NCI-H2107 treated with DMSO at 0.1 percent for 48 hours (cell line): Measurements from ENCODE around the gene XAGE1A.
"Not testable (repeated sequence)": the region's sequence is repeated elsewhere in the genome, so short reads cannot be mapped to it uniquely, and the experiment has no call there.

ENCODE experiments used
- DNase-seq: peaks from one replicate; lab custom pipeline; 2025; ENCODE audit not compliant: unreplicated experiment; lab: John Stamatoyannopoulos, UW

The XAGE1A gene, protein sequence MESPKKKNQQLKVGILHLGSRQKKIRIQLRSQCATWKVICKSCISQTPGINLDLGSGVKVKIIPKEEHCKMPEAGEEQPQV

GRCh38 chrX:52495545-52496418 is at the start of gene XAGE1A:
Gene XAGE1A (plus strand): TSS chrX:52495808. CDS start chrX:52497362, 1,554 bp downstream.
- not testable (repeated sequence) for DNase-seq

GRCh38 chrX:52452031-52452430 is 43.6 kb upstream of the XAGE1A start:
- not testable (repeated sequence) for DNase-seq

GRCh38 chrX:52471301-52471700 is 24.3 kb upstream of the XAGE1A start:
- not testable (repeated sequence) for DNase-seq

- DNase-seq = not testable (repeated sequence)
Measured at GRCh38 chrX:52496419-52496772, 788 bp downstream of the XAGE1A start.

DNA sequence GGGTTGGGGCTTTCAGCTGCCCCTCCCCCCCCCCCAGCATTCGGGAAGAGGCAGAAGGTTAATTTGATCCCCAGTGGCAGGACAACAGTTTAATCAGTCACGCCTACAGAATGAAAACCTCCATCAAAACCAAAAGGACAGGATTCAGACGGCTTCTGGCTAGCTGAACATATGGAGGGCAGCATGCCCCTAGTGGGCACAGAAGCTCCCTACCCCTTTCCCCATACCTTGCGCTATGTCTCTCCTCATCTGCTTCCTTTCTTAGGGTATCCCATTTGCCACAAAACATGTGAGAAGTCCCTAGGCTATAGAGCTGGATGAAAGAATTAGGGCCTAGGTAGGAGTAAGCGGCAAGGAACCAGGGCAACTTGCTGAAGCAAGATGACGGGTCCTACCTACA is 5.8 kb downstream of the XAGE1A start:
- DNase-seq = not testable (repeated sequence)

- no peak for DNase-seq
Measured at GRCh38 chrX:52504551-52504950, 8.9 kb downstream of the XAGE1A start.

GRCh38 chrX:52507331-52507730 is 11.7 kb downstream of the XAGE1A start:
- no peak for DNase-seq

DNA sequence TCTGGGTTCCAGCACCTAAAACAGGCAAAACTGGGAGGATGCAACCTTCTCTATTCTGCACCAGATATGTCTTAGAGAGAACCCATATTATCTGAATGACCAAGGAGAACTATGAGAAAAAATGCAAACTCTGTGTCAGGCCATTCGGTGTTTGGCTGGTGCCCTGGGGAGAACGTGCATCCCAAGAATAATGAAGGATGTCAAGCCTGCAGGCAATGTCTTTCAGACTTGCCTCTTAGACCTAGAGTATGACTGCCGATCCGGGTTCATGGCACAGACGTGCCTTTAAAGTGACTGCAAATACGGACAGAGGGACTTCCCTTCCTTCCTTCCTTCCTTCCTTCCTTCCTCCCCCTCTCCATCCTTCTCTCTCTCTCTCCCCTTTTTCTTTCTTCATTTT is 14.3 kb downstream of the XAGE1A start:
- DNase-seq = no peak

GRCh38 chrX:52511126-52511525 is 15.5 kb downstream of the XAGE1A start:
- DNase-seq = not testable (repeated sequence)

GRCh38 chrX:52516110-52516986 is 20.7 kb downstream of the XAGE1A start:
- DNase-seq = not testable (repeated sequence)

DNA sequence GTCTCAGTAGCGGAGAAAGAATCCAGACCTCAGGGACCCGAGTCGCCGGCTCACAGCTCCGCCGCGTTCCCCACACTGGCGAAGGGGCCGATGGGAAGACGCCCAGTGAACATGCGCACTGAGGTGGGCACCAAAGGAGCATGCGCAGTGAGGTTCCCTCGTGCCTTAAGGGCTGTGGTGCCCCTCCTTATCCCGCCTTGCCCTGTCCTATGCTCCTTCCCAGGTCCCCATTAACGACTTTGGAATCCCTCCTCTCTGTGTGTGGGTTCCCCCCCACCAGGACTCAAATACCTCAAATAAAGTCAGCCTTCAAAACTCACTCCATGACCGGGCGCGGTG is 21.3 kb downstream of the XAGE1A start, which contains the start of gene XAGE1B:
Gene XAGE1B, minus strand, starts transcription at position 77 of the 339 bp plus-strand sequence. CDS start 1,536 bp downstream, outside the sequence.
- DNase-seq = not testable (repeated sequence)

- DNase-seq = not testable (repeated sequence)
Measured at GRCh38 chrX:52541051-52541450, 45.4 kb downstream of the XAGE1A start.

DNA sequence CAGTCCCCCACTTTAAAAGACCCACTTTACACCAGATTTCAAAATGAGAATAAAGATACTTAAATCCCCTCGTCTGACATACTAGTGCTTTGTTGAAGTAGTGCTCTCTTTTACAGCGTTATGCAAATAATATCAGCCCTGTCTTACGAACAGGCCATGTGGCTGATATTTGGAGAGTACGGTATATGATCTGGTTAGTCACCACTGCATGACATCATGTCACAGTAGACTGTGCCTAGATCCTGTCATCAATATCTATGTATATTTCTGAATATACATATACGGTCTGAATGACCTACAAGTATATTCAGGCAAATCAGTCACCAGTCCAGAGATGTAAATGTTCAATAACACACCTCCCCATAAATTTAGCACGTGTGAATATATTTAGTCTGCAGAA is 46.7 kb downstream of the XAGE1A start:
- no peak for DNase-seq

- no peak for DNase-seq
Measured at GRCh38 chrX:52544147-52544840, 48.7 kb downstream of the XAGE1A start.

DNA sequence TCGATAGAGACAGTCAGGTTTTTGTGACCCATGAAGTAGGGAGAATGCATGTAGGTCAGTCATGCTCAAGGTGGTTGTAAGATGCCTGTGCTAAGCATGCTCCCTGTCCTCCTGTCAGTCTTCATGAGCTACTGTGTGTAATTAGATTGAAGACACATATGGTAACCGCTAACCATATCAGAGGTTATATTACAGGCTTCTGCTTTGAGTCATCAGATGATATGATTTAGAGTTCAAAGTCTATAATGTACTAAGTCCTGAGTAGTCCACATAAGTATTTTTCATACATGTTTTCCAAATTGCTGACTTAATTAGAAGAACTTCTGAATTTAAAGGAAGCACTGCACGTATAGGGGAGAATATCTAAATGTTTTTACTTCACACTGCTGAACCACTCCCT is 53.2 kb downstream of the XAGE1A start:
- not testable (repeated sequence) for DNase-seq
